K562 (cell line): ENCODE measurements around the gene TNP1. TPM values are rescaled to one million over a fixed set of nuclear protein-coding genes. Genes with fewer than 3 reads are reported as not detected.
A peak's percentile ranks its signal among the peaks of the same experiment; 100 is the strongest.

Experiments used
- ARID1B ChIP-seq: fragments of 450-650 bp; IDR thresholded peaks from 2 replicates; pipeline ENCODE4 v1.6.1; 2016; ENCODE audit warnings: antibody characterized with exemption, mild to moderate bottlenecking, inconsistent platforms
- CBFA2T3 ChIP-seq: fragments of 450-650 bp; IDR thresholded peaks from 2 replicates; pipeline ENCODE4 v1.6.1; 2017
- CEBPB ChIP-seq: fragments of 450-650 bp; IDR thresholded peaks from 2 replicates; pipeline ENCODE4 v1.6.1; 2016; ENCODE audit warnings: missing genetic modification characterization, missing compliant biosample characterization
- E2F3 ChIP-seq: fragments of 250-450 bp; sonication (Bioruptor Pico); IDR thresholded peaks from 2 replicates; pipeline ENCODE4 v1.4.0; 2020; ENCODE audit warnings: mild to moderate bottlenecking
- E2F6 ChIP-seq, 2 experiments: IDR thresholded peaks; 2 replicates each; pipeline ENCODE4 v1.6.1; 2011; ENCODE audit warnings: borderline replicate concordance in 1 of 2, control low read depth in 1 of 2, low read depth in 1 of 2, low read length in 1 of 2, mild to moderate bottlenecking in 1 of 2, mixed read lengths in 1 of 2, moderate library complexity in 1 of 2; ENCODE audit not compliant: insufficient read depth in 1 of 2, insufficient read length in 1 of 2, poor library complexity in 1 of 2, severe bottlenecking in 1 of 2; ENCODE audit errors: extremely low read depth in 1 of 2
- FOXJ2 ChIP-seq: fragments of 200-800 bp; sonication (Bioruptor generic); IDR thresholded peaks from 2 replicates; pipeline ENCODE4 v1.6.1; 2016; ENCODE audit warnings: missing genetic modification characterization, missing compliant biosample characterization
- NCOA4 ChIP-seq: fragments of 450-650 bp; IDR thresholded peaks from 2 replicates; pipeline ENCODE4 v1.6.1; 2018; ENCODE audit warnings: mild to moderate bottlenecking; ENCODE audit not compliant: partially characterized antibody
- NONO ChIP-seq, 2 experiments: fragments of 200-400 bp in 1 of 2; fragments of 450-650 bp in 1 of 2; formaldehyde crosslinking in 1 of 2; IDR thresholded peaks; 2 replicates each; pipeline ENCODE4 v1.6.1; 2017; ENCODE audit warnings: low read depth in 2 of 2, mild to moderate bottlenecking in 2 of 2, moderate library complexity in 2 of 2, low read length in 1 of 2
- NR4A1 ChIP-seq, 2 experiments: fragments of 250-450 bp in 1 of 2; fragments of 450-650 bp in 1 of 2; sonication (Bioruptor Pico) in 1 of 2; IDR thresholded peaks; 2 replicates each; pipeline versions ENCODE4 v1.4.0 to v1.6.1; 2016 to 2020; ENCODE audit warnings: mild to moderate bottlenecking in 2 of 2, missing compliant biosample characterization in 1 of 2, missing genetic modification characterization in 1 of 2, moderate library complexity in 1 of 2
- PHB ChIP-seq: fragments of 250-450 bp; sonication (Bioruptor Pico); IDR thresholded peaks from 2 replicates; pipeline ENCODE4 v1.5.0; 2021
- PHB2 ChIP-seq: fragments of 450-650 bp; IDR thresholded peaks from 2 replicates; pipeline ENCODE4 v1.6.1; 2017; ENCODE audit warnings: low read depth
- POLR2A ChIP-seq: fragments of 450-650 bp; conservative IDR thresholded peaks from 2 replicates; pipeline ENCODE4 v1.6.1; 2016
- POLR2AphosphoS5 ChIP-seq: IDR thresholded peaks from 2 replicates; pipeline ENCODE4 v1.6.1; 2011; ENCODE audit warnings: mild to moderate bottlenecking, low read depth, low read length, moderate library complexity; ENCODE audit not compliant: control insufficient read depth, insufficient read depth
- POLR3G ChIP-seq: IDR thresholded peaks from 2 replicates; pipeline ENCODE4 v1.6.1; 2011; ENCODE audit not compliant: insufficient read length, insufficient replicate concordance; ENCODE audit errors: extremely low read depth
- PREB ChIP-seq: sonication (generic); formaldehyde crosslinking; IDR thresholded peaks from 2 replicates; pipeline ENCODE4 v1.8.1; 2023; ENCODE audit warnings: mild to moderate bottlenecking, missing genetic modification reagents
- SIX5 ChIP-seq, 2 experiments: IDR thresholded peaks; 2 replicates each; pipeline ENCODE4 v1.6.1; 2011; ENCODE audit warnings: low read length in 2 of 2, borderline replicate concordance in 1 of 2, low read depth in 1 of 2, mild to moderate bottlenecking in 1 of 2, moderate library complexity in 1 of 2; ENCODE audit not compliant: insufficient read depth in 1 of 2
- SMC3 ChIP-seq: conservative IDR thresholded peaks from 2 replicates; pipeline ENCODE4 v1.6.1; 2011; ENCODE audit warnings: low read depth, low read length, improper control_type of control experiment; ENCODE audit not compliant: insufficient read depth
- TCF3 ChIP-seq: sonication (generic); formaldehyde crosslinking; IDR thresholded peaks from 2 replicates; pipeline ENCODE4 v1.4.0; 2020; ENCODE audit warnings: mild to moderate bottlenecking, missing genetic modification reagents
- TFAM ChIP-seq: fragments of 250-450 bp; sonication (Bioruptor Pico); conservative IDR thresholded peaks from 2 replicates; pipeline ENCODE4 v1.5.0; 2021; ENCODE audit warnings: mild to moderate bottlenecking, moderate library complexity
- YBX1 ChIP-seq: fragments of 450-650 bp; IDR thresholded peaks from 2 replicates; pipeline ENCODE4 v1.7.1; 2016; ENCODE audit warnings: mild to moderate bottlenecking
- ZNF134 ChIP-seq: fragments of 250-450 bp; sonication (Bioruptor Pico); conservative IDR thresholded peaks from 2 replicates; pipeline ENCODE4 v1.4.0; 2020
- ZNF740 ChIP-seq, 3 experiments: fragments of 200-800 bp in 1 of 3; sonication (Bioruptor generic) in 1 of 3; sonication (generic) in 1 of 3; formaldehyde crosslinking in 1 of 3; IDR thresholded peaks; 2 replicates each; pipeline versions ENCODE4 v1.6.1 to v1.8.0; 2016 to 2022; ENCODE audit warnings: mild to moderate bottlenecking in 2 of 3, missing compliant biosample characterization in 2 of 3, missing genetic modification characterization in 2 of 3, missing genetic modification reagents in 1 of 3
- ZSCAN29 ChIP-seq: fragments of 450-650 bp; IDR thresholded peaks from 2 replicates; pipeline ENCODE4 v1.6.1; 2017
- polyA plus RNA-seq, 8 experiments: library from polyadenylated mRNA; depleted of rRNA in 4 of 8; stranded (reverse) in 5 of 8; unstranded in 3 of 8; fragments of >200 nt; fragmentation: Nextera tagmentation in 2 of 8; fragmentation: Illumina TruSeq in 1 of 8; extraction: Ambion mirVana in 2 of 8; extraction: Trizol in 1 of 8; gene quantifications; 2 replicates each; pipeline versions ENCODE4 v1.2.1 to v1.2.3, GENCODE V29; 2011 to 2014; ENCODE audit warnings: inconsistent platforms in 1 of 8, missing spikeins in 1 of 8
- total RNA-seq, 7 experiments: library from RNA; depleted of rRNA in 6 of 7; stranded (reverse); fragments of >200 nt in 6 of 7; fragmentation: Illumina TruSeq in 2 of 7; extraction: Trizol in 2 of 7; gene quantifications; 2 replicates each; pipeline versions ENCODE4 v1.2.1 to v1.2.3, GENCODE V29; 2011 to 2021; ENCODE audit warnings: low replicate concordance in 1 of 7

Gene TNP1
- total and polyA plus RNA-seq, 9 of the 15 experiments (the other 6 are each of a cell fraction or from before 2014, with no cell fraction given): not detected

GRCh38 chr2:216879727-216880508 lies 20.1 kb upstream of the TNP1 start (continued):
- TF ChIP-seq POLR2AphosphoS5 (no peak), SIX5 (IDR thresholded peaks at IDR 0.05; ENCODE audit: borderline replicate concordance in 1 of 2, insufficient read depth in 1 of 2, low read depth in 1 of 2, low read length in 2 of 2) (no peak), ARID1B (peak; percentile 55), NCOA4 (no peak), POLR2A (no peak), YBX1 (no peak), SMC3 (no peak), ZNF134 (CRISPR knock-in tag) (no peak), TCF3 (peak; percentile 77), E2F6 (IDR thresholded peaks at IDR 0.05; ENCODE audit: borderline replicate concordance in 1 of 2, extremely low read depth in 1 of 2, insufficient read depth in 1 of 2, insufficient read length in 1 of 2, low read depth in 1 of 2, low read length in 1 of 2, poor library complexity in 1 of 2, severe bottlenecking in 1 of 2) (no peak), E2F3 (no peak), ZSCAN29 (no peak), PREB (CRISPR knock-in tag) (no peak), FOXJ2 (tag) (no peak), POLR3G (no peak), NR4A1 (CRISPR knock-in tag; IDR thresholded peaks at IDR 0.05) (no peak), NR4A1 (tag; IDR thresholded peaks at IDR 0.05) (peak; percentile 60), ZNF740 (CRISPR knock-in tag; IDR thresholded peaks at IDR 0.05) (no peak), ZNF740 (tag; IDR thresholded peaks at IDR 0.05) (no peak), PHB2 (no peak), TFAM (CRISPR knock-in tag) (no peak), CEBPB (peak; percentile 58), PHB (CRISPR knock-in tag) (no peak), CBFA2T3 (peak; percentile 86), NONO (IDR thresholded peaks at IDR 0.05; ENCODE audit: low read depth in 2 of 2, low read length in 1 of 2) (no peak)
